Brain pericyte (primary cell): ENCODE measurements around the gene HIF1A.
"Not testable (repeated sequence)": the region's sequence is repeated elsewhere in the genome, so short reads cannot be mapped to it uniquely, and the experiment has no call there.

Experiments used
- DNase-seq: peaks from one replicate; pipeline ENCODE4 v3.0.0-alpha.2; 2012; ENCODE audit warnings: low read depth, low spot score

HIF1A gene

GRCh38 chr14:61749264-61749663 lies 54.0 kb downstream of the HIF1A start:
- DNase-seq = no peak

DNA sequence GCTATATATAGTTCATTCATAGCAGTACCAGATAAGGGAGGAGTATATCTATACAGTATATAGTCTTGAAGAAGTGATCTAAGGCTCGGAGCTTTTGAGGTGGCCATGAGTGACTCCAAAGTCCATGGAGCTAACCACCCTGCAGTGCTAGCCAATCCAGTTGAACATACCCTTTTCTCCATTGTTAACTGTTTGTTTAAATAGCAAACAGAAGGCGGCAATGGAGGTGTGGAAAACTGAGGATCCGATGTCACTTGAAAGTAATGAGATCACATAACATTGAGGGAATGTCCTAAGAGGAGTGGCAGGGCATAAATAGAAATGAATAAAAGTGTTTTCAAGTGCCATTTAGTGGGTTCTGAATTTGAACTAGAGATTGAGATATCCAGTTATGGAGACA lies 54.6 kb downstream of the HIF1A start:
- DNase-seq = no peak

- DNase-seq = peak; percentile 32
Observed at GRCh38 chr14:61750708-61751474, 55.6 kb downstream of the HIF1A start.

DNA sequence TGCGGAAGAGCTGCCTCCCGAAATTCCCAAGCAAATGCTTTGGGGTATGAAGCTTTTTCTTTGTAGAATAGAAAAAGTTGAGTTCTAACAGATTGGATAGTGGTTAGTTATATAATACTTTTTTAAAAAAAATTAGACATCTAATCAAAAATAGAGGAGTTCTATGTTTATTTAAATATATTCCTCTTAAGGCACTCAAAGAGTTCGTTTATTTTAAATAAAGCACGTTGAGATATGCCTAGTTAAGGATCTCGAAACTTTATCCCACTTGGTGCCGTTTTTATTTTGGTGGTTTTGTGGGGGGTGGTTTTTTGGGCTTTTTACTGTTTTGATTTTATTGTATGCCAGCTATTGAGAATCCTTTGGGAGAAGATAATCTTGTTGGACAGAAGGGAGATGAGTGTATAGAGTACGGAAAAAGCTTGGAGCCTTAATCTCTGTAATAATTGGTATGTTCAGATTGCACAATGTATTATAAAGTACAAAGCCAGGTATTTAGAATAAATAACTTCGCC lies 56.2 kb downstream of the HIF1A start:
- DNase-seq = no peak

DNA sequence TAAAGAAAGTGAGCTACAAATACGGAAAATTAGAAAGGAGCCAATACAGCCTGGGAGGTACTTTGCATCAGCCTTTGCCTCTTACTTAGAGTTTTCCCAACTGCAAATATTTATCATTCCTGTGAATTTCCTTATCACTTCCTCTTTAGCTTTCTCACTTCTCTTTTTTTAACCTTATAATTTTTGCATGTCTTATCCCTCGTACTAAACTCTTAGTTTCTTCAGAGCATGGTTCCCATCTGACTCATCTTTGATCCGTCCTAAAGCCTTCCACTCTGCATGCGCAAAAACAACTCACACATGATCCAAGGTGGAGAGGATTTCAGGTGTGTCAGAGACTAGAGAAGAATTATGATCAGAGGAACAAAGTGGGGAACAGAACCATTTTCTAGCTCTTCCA lies 57.3 kb downstream of the HIF1A start:
- DNase-seq = no peak

- no peak for DNase-seq
Observed at GRCh38 chr14:61753631-61754030, 58.3 kb downstream of the HIF1A start.

DNA sequence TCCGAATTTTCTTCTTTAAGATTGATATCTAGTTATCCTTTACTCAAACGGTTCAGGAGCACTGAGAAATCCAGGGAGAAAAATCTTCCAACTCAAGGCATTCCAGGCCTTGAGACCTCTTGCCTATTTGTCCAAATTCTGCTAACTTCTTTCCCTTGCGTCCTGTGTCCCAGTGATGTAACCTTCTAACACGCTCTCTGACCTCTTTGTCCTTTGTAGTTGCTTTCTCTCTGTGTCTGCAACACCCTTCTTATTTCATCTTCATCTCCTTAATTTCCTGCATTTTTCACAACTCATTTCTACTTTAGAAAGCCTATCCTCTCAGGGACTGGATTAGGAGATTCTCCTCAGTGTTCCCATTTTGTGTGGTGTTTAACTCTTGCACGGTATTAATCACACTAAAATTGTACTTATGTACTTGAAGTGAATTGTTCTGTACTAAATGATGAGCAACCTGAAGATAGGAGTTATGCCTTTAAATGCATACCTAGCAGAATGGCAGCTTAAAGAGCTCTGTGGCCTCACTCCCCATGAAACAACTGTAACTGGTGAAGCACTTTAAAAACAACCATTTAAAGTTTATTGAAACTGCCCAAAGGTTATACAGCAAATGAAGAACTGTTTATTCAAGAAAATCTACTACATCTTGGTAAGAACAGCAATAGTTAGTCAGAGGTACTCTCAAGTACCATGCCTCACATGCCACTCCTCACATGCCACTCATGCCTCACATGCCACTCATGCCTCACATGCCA lies 59.5 kb downstream of the HIF1A start:
- DNase-seq = no peak

DNA sequence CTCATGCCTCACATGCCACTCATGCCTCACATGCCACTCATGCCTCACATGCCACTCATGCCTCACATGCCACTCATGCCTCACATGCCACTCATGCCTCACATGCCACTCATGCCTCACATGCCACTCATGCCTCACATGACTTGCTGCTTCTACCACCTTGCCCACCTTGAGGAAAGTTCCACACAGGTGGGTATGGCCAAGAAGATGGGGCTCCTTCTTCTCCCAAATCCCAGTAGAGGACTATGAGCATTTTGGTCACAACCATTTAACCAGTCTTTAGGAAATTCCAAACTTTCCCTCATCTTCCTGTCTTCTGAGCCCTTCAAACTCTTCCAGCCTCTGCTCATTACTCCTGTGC lies 60.0 kb downstream of the HIF1A start:
- not testable (repeated sequence) for DNase-seq

GRCh38 chr14:61756135-61756534 lies 60.8 kb downstream of the HIF1A start:
- DNase-seq = no peak

GRCh38 chr14:61759878-61760277 lies 64.6 kb downstream of the HIF1A start:
- no peak for DNase-seq

GRCh38 chr14:61761557-61761956 lies 66.2 kb downstream of the HIF1A start:
- DNase-seq = no peak

- peak; percentile 91 for DNase-seq
Observed at GRCh38 chr14:61761959-61762786, 66.9 kb downstream of the HIF1A start, which contains the start of gene SNAPC1. Gene SNAPC1, plus strand, starts transcription at chr14:61762420. Its CDS starts 41 bp downstream, at chr14:61762461.

GRCh38 chr14:61764342-61765122 lies 69.2 kb downstream of the HIF1A start:
- DNase-seq = no peak

- DNase-seq = no peak
Observed at GRCh38 chr14:61765225-61765943, 70.1 kb downstream of the HIF1A start.

GRCh38 chr14:61766151-61766550 lies 70.8 kb downstream of the HIF1A start:
- DNase-seq = no peak

DNA sequence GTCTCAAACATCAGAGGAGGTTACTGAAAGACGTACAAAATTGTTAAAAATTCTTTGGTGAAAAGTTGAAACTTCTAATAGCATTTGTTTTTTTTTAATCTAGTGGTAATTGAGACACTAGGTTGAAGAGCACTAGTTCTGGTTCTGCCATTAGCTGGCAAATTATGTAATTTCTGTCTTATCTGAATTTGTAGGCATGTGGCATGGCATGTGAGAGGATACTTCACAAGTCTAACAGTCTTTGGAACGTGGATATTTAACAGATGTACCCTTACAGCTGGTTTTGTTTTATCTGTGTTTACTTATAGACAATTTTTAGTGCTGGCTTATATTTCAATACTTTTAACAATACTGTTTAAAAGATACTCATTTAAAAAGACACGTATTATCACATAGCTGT lies 72.9 kb downstream of the HIF1A start:
- no peak for DNase-seq

DNA sequence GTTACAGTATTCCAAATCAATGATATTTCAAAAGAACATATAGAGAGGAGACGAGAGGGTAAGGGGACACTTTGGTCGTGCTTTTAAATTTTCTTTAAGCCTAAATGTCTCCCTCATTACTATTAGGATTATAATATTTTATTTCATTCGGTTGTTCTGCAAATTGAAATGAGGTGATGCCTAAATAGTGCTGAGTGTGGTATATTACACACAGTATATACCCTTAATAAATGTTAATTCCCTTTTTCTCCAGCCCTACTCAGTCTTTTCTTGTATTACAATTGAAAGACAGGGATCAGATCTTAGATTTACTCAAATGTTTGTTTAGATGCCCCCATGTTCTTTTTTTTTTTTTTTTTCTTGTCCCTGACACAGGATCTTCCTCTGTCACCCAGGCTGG lies 74.6 kb downstream of the HIF1A start:
- DNase-seq = no peak

DNA sequence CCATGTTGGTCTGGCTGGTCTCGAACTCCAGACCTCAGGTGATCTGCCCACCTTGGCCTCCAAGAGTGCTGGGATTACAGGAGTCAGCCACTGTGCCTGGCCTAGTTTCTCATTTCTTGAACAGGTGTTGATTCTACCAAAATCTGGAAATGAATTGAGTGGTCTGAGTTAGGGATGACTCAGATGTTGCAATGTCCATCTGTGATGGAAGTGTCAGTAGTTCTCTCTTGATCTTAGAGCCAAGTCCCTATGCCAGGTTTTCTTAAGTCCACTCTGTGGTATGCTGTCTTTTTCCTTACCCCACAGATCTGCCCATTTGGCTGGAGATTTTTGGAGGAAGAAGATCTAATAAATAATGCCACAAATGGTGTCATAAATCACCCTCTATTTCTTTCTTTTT lies 79.5 kb downstream of the HIF1A start:
- no peak for DNase-seq

- DNase-seq = no peak
Observed at GRCh38 chr14:61780125-61780524, 84.8 kb downstream of the HIF1A start.

GRCh38 chr14:61797309-61797708 lies 102.0 kb downstream of the HIF1A start:
- DNase-seq = no peak
